ENCODE data around the gene PDE7B.

- TF ChIP-seq CTCF (conservative IDR thresholded peaks at IDR 0.05; ENCODE audit: low read depth, low read length) (no peak), EZH2 (IDR thresholded peaks at IDR 0.05; ENCODE audit: borderline replicate concordance, low read depth, low read length, poor library complexity, severe bottlenecking) (no peak)
These were observed 323.0 kb downstream of the PDE7B start for GRCh38 chr6:136174510-136174909.

Data from A673 (cell line).